ENCODE results near the gene MDM2.

DNA sequence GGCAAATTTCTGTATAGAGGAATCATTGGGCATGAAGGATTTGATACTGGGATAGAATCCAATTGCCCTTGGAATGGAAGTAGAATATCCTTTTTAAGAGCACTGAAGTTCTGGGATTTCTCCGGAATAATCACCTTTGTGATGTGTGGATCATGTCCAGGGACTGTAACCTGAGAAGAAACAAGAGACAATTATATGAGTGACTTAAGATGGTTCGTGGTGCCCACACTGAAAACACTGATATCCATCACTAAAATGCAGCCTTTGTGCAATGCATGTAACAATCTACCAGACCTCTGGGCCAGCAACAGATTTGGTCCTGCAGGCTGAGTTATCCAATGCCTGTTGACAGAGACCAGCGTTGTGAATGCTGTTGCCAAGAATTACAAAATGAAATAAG, 48.5 kb downstream of the MDM2 start:
- TF ChIP-seq POLR2A (IDR thresholded peaks at IDR 0.05), result no peak
- TF ChIP-seq, protein P1, sequence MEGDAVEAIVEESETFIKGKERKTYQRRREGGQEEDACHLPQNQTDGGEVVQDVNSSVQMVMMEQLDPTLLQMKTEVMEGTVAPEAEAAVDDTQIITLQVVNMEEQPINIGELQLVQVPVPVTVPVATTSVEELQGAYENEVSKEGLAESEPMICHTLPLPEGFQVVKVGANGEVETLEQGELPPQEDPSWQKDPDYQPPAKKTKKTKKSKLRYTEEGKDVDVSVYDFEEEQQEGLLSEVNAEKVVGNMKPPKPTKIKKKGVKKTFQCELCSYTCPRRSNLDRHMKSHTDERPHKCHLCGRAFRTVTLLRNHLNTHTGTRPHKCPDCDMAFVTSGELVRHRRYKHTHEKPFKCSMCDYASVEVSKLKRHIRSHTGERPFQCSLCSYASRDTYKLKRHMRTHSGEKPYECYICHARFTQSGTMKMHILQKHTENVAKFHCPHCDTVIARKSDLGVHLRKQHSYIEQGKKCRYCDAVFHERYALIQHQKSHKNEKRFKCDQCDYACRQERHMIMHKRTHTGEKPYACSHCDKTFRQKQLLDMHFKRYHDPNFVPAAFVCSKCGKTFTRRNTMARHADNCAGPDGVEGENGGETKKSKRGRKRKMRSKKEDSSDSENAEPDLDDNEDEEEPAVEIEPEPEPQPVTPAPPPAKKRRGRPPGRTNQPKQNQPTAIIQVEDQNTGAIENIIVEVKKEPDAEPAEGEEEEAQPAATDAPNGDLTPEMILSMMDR (IDR thresholded peaks at IDR 0.05), result no peak
- TF ChIP-seq POLR2AphosphoS5 (IDR thresholded peaks at IDR 0.05), result no peak
- no peak for TF ChIP-seq EP300 (IDR thresholded peaks at IDR 0.05)

All from gastroesophageal sphincter (tissue), 3 donors.